ENCODE measurements around the gene GLCCI1.

GLCCI1 gene

DNA sequence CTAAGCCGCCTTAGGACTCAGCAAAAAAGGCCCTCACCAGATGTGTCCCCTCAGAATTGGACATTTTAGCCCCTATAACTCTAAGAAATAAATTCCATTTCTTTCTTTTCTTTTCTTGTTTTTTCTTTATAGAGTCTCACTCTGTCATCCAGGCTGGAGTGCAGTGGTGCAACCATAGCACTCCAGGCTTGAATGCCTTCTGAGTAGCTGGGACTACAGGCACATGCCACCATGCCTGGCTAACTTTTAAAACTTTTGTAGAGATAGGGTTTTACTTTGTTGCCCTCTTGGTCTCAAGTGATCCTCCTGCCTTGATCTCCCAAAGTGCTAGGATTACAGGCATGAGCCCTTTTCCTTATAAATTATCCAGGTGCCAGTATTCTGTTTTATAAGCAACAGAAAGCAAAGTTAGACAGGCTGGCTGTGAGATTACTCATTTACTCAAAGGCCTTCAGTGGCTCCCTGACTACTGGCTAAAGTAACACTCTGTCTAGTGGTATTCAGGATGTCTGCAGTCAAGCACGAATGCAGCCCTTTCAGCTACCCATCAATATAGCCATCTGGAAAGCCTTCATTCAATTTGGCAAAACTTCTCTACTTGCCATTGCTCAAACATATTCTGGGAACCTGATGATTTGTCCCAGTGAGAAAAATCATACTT is 164.7 kb downstream of the GLCCI1 start:
- no peak for DNase-seq (ENCODE audit: low read depth)
- no peak overlapping the region for H3K4me3 ChIP-seq (ENCODE audit: low read depth, low read length)
- TF ChIP-seq, protein P1, sequence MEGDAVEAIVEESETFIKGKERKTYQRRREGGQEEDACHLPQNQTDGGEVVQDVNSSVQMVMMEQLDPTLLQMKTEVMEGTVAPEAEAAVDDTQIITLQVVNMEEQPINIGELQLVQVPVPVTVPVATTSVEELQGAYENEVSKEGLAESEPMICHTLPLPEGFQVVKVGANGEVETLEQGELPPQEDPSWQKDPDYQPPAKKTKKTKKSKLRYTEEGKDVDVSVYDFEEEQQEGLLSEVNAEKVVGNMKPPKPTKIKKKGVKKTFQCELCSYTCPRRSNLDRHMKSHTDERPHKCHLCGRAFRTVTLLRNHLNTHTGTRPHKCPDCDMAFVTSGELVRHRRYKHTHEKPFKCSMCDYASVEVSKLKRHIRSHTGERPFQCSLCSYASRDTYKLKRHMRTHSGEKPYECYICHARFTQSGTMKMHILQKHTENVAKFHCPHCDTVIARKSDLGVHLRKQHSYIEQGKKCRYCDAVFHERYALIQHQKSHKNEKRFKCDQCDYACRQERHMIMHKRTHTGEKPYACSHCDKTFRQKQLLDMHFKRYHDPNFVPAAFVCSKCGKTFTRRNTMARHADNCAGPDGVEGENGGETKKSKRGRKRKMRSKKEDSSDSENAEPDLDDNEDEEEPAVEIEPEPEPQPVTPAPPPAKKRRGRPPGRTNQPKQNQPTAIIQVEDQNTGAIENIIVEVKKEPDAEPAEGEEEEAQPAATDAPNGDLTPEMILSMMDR (conservative IDR thresholded peaks at IDR 0.05; ENCODE audit: low read depth, low read length), result no peak

DNA sequence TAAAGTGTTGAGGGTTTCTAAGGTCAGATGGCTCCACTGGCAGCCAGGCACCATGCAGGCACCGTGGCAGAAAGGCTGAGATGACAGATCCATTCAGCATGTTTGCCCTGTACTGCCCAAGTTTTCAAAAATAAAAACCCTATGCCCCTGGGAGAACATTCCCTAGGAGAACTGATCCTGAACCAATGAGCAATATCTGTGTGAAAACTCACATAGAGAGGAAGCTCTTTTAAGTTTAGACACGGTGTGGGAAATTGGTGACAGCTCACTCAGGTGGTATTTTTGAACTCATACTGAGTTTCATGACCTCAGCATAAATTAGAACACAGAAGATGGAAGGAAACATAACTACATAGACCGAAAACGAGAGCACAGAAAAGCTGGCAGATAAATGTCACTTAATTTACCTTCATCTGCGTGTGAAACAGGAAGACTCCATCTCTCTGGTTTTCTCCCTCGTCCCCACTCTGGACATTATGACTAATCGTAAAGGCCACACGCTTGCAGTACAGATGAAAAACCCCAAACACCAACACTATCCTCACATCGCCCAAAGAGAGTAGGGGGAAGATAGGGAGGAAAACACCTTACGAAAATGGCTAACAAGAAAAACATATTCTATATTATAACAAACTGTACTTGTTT is 165.6 kb downstream of the GLCCI1 start:
- DNase-seq (ENCODE audit: low read depth), result no peak
- TF ChIP-seq, protein P1 (conservative IDR thresholded peaks at IDR 0.05; ENCODE audit: low read depth, low read length), result no peak
- no peak overlapping the region for H3K4me3 ChIP-seq (ENCODE audit: low read depth, low read length)

- DNase-seq (ENCODE audit: low read depth), result no peak
- TF ChIP-seq, protein P1 (conservative IDR thresholded peaks at IDR 0.05; ENCODE audit: low read depth, low read length), result no peak
- no peak overlapping the region for H3K4me3 ChIP-seq (ENCODE audit: low read depth, low read length)
These were observed 166.8 kb downstream of the GLCCI1 start for GRCh38 chr7:8135417-8135816.

DNA sequence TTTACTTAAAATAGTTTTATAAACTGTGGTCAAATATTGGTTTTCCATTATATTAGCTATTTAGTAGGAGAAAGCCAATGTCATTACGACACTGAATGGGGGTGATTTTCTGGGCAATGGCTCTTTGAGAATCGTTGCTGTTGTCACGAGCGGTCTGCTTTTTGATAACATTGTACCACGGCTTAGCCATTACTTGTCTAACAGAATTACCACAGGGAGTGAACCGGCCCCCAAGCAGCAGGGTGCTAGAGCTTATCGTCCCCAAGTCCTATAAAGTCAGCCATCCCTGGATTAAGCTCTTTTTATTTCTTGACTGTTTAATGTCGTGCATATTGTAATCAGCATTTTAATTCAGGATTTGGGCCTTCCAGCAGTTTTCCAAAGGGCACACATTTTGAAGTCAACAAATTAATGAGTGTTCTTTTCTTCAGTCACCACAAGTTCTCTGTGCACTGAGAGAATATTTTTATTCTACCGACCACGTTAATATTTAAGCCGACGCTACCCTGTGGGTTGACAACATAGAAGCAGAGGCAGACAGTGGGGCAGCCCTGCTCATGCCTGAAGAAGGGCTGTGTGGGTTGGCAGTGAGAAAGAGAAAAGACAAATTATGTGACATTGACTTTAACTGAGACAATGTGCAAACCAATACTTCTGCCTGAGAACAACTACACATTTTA is 167.6 kb downstream of the GLCCI1 start:
- TF ChIP-seq, protein P1 (conservative IDR thresholded peaks at IDR 0.05; ENCODE audit: low read depth, low read length), result no peak
- H3K4me3 ChIP-seq (ENCODE audit: low read depth, low read length), result no peak overlapping the region
- DNase-seq (ENCODE audit: low read depth), result no peak

Measured in choroid plexus epithelial cell (primary cell).